ENCODE measurements around the gene HSD17B14. TPM values are rescaled to one million over a fixed set of nuclear protein-coding genes. Genes with fewer than 3 reads are reported as not detected.
A peak's percentile ranks its signal among the peaks of the same experiment; 100 is the strongest.

Gene HSD17B14
- total RNA-seq, 3 donors from 2014 or later: 2.4 to 10.1 (median 2.4) TPM

DNA sequence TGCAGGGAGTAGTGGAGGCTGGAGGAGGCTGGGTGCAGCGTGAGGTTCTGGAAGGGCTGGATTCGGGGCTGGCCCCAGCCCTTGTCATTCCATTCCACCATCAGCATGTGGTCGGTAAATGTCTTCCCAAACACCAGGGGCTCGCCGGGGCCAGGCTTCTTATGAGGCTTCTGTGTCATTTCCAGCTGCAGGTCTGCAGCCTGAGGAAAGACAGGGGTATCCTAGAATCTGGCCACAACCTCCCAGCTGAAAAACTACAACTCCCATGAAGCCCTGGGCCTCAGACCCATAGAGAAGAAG lies 29.8 kb downstream of the HSD17B14 start:
- H3K9me3 ChIP-seq: no peaks in the 10 kb centered on the region
- DNase-seq: peak in 1 of 3 donors; percentile 73
- intact Hi-C loops (cut with DNase I, micrococcal nuclease): no loop called here
- H3K4me3 ChIP-seq: no peak overlapping the region
- ATAC-seq: no peak
- no peaks in the 10 kb centered on the region for H3K36me3 ChIP-seq (ENCODE audit: low read depth)
- TF ChIP-seq, protein P1, sequence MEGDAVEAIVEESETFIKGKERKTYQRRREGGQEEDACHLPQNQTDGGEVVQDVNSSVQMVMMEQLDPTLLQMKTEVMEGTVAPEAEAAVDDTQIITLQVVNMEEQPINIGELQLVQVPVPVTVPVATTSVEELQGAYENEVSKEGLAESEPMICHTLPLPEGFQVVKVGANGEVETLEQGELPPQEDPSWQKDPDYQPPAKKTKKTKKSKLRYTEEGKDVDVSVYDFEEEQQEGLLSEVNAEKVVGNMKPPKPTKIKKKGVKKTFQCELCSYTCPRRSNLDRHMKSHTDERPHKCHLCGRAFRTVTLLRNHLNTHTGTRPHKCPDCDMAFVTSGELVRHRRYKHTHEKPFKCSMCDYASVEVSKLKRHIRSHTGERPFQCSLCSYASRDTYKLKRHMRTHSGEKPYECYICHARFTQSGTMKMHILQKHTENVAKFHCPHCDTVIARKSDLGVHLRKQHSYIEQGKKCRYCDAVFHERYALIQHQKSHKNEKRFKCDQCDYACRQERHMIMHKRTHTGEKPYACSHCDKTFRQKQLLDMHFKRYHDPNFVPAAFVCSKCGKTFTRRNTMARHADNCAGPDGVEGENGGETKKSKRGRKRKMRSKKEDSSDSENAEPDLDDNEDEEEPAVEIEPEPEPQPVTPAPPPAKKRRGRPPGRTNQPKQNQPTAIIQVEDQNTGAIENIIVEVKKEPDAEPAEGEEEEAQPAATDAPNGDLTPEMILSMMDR (IDR thresholded peaks at IDR 0.05): no peak
- H3K4me1 ChIP-seq (ENCODE audit: low read depth): peaks cover 30% of the 10 kb centered on the region

DNA sequence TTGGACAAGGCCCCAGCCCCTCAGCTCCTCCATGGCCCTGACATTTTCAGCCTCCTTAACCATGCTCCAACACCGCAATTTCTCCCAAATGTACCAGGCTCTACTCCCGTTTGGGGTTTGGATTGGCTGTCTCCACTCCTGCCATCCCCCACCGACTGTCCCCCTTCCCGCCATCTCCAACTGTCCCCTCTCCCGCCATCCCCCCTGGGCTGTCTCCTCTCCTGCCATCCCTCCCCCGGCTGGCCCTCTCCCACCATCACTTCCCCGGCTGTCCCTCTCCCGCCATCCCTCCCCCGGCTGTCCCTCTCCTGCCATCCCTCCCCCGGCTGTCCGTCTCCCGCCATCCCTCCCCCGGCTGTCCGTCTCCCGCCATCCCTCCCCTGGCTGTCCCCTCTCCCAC lies 30.8 kb downstream of the HSD17B14 start:
- Histone ChIP-seq H3K9me3 (no peaks in the 10 kb centered on the region), H3K4me1 (ENCODE audit: low read depth) (peaks cover 25% of the 10 kb centered on the region), H3K36me3 (ENCODE audit: low read depth) (no peaks in the 10 kb centered on the region), H3K4me3 (no peak overlapping the region)
- intact Hi-C loops (cut with DNase I, micrococcal nuclease): no loop called here
- DNase-seq: no peak
- no peak for ATAC-seq
- TF ChIP-seq, protein P1 (IDR thresholded peaks at IDR 0.05): no peak

- Histone ChIP-seq H3K4me3 (no peak overlapping the region), H3K9me3 (no peaks in the 10 kb centered on the region), H3K36me3 (ENCODE audit: low read depth) (no peaks in the 10 kb centered on the region), H3K4me1 (ENCODE audit: low read depth) (peaks cover 18% of the 10 kb centered on the region)
- no peak for DNase-seq
- intact Hi-C loops (cut with DNase I, micrococcal nuclease): no loop called here
- TF ChIP-seq, protein P1 (IDR thresholded peaks at IDR 0.05): no peak
- no peak for ATAC-seq
These were observed 31.8 kb downstream of the HSD17B14 start for GRCh38 chr19:48804496-48804895.

GRCh38 chr19:48802623-48803022 lies 33.7 kb downstream of the HSD17B14 start:
- Histone ChIP-seq H3K4me3 (no peak overlapping the region), H3K36me3 (ENCODE audit: low read depth) (no peaks in the 10 kb centered on the region), H3K9me3 (no peaks in the 10 kb centered on the region), H3K4me1 (ENCODE audit: low read depth) (peaks cover 9% of the 10 kb centered on the region)
- TF ChIP-seq, protein P1 (IDR thresholded peaks at IDR 0.05): no peak
- intact Hi-C loops (cut with DNase I, micrococcal nuclease): no loop called here
- DNase-seq: no peak
- ATAC-seq: no peak

GRCh38 chr19:48799358-48800300 lies 36.7 kb downstream of the HSD17B14 start:
- Histone ChIP-seq H3K4me3 (no peak overlapping the region), H3K36me3 (ENCODE audit: low read depth) (no peaks in the 10 kb centered on the region), H3K9me3 (no peaks in the 10 kb centered on the region), H3K4me1 (ENCODE audit: low read depth) (peaks cover 7% of the 10 kb centered on the region)
- ATAC-seq (no peak), DNase-seq (no peak)
- intact Hi-C loops (cut with DNase I, micrococcal nuclease): loop anchor here (5.0 to 10.0 kb wide), 2 partner anchors 38 to 175 kb away; partner anchors contain the start of gene HSD17B14 (in 1 of the 2)
- TF ChIP-seq, protein P1 (IDR thresholded peaks at IDR 0.05): no peak
